IMR-90 (cell line): ENCODE results near the gene FAM13B.

ENCODE experiments used
- BHLHE40 ChIP-seq: fragments of 150-350 bp; IDR thresholded peaks from 2 replicates; pipeline ENCODE4 v1.6.1; 2016; ENCODE audit warnings: mild to moderate bottlenecking, low read depth, low read length
- POLR2A ChIP-seq: IDR thresholded peaks from 2 replicates; pipeline ENCODE4 v1.6.1; 2012; ENCODE audit warnings: mild to moderate bottlenecking, low read depth, low read length
- RCOR1 ChIP-seq: IDR thresholded peaks from 2 replicates; pipeline ENCODE4 v1.6.1; 2012; ENCODE audit warnings: mild to moderate bottlenecking, low read length, improper control_type of control experiment; ENCODE audit not compliant: insufficient replicate concordance
- SMC3 ChIP-seq: fragments of 150-350 bp; IDR thresholded peaks from 2 replicates; pipeline ENCODE4 v1.6.1; 2016; ENCODE audit warnings: low read depth, mild to moderate bottlenecking, antibody characterized with exemption, low read length, moderate library complexity
- TF ChIP-seq, protein P1 (sequence below): conservative IDR thresholded peaks from 2 replicates; pipeline ENCODE4 v1.5.1; 2012; ENCODE audit warnings: mild to moderate bottlenecking, low read depth, low read length, improper control_type of control experiment

DNA sequence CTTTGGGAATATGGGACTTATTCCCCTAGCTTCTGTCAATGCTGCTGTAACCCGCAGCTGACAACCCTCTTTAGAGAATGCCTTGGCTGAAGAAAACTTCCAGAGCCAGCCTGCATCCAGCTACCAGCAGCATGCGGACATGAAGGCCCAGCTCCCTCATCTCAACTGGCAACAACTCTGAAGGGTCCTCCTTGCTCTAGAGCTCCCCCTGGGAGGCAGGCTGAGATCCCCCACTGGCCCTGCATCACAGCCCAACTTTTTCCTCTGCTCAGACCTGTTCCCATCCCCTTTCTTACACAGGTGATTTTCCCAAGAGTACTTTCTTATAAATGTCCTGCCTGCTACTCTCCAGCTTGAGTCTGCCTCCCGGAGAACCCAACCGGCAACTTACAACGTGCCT lies 32.2 kb upstream of the FAM13B start:
- TF ChIP-seq RCOR1 (no peak), SMC3 (no peak), POLR2A (no peak), BHLHE40 (no peak)
- TF ChIP-seq, protein P1, sequence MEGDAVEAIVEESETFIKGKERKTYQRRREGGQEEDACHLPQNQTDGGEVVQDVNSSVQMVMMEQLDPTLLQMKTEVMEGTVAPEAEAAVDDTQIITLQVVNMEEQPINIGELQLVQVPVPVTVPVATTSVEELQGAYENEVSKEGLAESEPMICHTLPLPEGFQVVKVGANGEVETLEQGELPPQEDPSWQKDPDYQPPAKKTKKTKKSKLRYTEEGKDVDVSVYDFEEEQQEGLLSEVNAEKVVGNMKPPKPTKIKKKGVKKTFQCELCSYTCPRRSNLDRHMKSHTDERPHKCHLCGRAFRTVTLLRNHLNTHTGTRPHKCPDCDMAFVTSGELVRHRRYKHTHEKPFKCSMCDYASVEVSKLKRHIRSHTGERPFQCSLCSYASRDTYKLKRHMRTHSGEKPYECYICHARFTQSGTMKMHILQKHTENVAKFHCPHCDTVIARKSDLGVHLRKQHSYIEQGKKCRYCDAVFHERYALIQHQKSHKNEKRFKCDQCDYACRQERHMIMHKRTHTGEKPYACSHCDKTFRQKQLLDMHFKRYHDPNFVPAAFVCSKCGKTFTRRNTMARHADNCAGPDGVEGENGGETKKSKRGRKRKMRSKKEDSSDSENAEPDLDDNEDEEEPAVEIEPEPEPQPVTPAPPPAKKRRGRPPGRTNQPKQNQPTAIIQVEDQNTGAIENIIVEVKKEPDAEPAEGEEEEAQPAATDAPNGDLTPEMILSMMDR: peak; percentile 22; the same call in 1 of the 2 replicates
